Measurements from ENCODE around the gene NALCN.

DNA sequence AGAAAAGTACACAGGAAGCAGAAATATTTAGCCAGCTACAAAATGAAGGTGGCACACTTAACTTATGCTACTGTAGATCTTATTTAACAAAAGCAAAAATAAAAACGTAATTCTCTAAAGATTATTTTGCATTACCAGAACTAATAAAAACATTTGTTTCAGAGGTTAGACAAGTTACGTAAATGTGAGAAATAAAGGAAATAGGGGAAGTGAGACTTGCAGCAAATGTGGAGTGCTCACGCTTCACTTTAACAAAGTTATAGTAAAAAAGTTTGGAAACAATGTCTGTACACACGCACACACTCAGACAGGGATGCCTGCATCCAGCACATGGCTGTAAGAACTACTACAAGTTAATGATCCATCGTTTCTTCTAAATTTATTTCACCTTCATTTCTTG, 83.7 kb downstream of the NALCN start:
- TF ChIP-seq, protein P1, sequence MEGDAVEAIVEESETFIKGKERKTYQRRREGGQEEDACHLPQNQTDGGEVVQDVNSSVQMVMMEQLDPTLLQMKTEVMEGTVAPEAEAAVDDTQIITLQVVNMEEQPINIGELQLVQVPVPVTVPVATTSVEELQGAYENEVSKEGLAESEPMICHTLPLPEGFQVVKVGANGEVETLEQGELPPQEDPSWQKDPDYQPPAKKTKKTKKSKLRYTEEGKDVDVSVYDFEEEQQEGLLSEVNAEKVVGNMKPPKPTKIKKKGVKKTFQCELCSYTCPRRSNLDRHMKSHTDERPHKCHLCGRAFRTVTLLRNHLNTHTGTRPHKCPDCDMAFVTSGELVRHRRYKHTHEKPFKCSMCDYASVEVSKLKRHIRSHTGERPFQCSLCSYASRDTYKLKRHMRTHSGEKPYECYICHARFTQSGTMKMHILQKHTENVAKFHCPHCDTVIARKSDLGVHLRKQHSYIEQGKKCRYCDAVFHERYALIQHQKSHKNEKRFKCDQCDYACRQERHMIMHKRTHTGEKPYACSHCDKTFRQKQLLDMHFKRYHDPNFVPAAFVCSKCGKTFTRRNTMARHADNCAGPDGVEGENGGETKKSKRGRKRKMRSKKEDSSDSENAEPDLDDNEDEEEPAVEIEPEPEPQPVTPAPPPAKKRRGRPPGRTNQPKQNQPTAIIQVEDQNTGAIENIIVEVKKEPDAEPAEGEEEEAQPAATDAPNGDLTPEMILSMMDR (conservative IDR thresholded peaks at IDR 0.05 in 1 of 2, IDR thresholded peaks at IDR 0.05 in 1 of 2; ENCODE audit: extremely low read depth in 1 of 2, insufficient read depth in 1 of 2, low read depth in 1 of 2, low read length in 2 of 2) = no peak
- no peak for TF ChIP-seq EZH2 (IDR thresholded peaks at IDR 0.05; ENCODE audit: borderline replicate concordance, low read length)

Data from mammary epithelial cell (primary cell).